A549 (cell line): ENCODE measurements around the gene DPEP2.

Experiments
- CTCF ChIP-seq: fragments of >200 bp; sonication (Bioruptor Twin); formaldehyde crosslinking; IDR thresholded peaks from 3 replicates; pipeline ENCODE4 v1.5.1; 2016
- EP300 ChIP-seq, 2 experiments: fragments of >200 bp; sonication (Bioruptor Twin); formaldehyde crosslinking; IDR thresholded peaks; 2 replicates in 1 of 2; 3 replicates in 1 of 2; pipeline ENCODE4 v1.6.1; 2016 to 2017
- ESRRA ChIP-seq: fragments of 150-350 bp; IDR thresholded peaks from 2 replicates; pipeline ENCODE4 v1.6.1; 2014; ENCODE audit warnings: mild to moderate bottlenecking, low read length, borderline replicate concordance
- FOSL2 ChIP-seq, 2 experiments: fragments of 450-650 bp in 1 of 2; fragments of >200 bp in 1 of 2; sonication (Bioruptor Twin) in 1 of 2; formaldehyde crosslinking; IDR thresholded peaks; 2 replicates each; pipeline versions ENCODE4 v1.5.0 to v1.6.1; 2016 to 2020; ENCODE audit warnings: mild to moderate bottlenecking in 1 of 2, moderate library complexity in 1 of 2
- MAZ ChIP-seq: fragments of 150-350 bp; IDR thresholded peaks from 2 replicates; pipeline ENCODE4 v1.6.1; 2014; ENCODE audit warnings: antibody characterized with exemption, low read depth, low read length, borderline replicate concordance
- NFE2L2 ChIP-seq: fragments of 150-350 bp; conservative IDR thresholded peaks from 2 replicates; pipeline ENCODE4 v1.6.1; 2014; ENCODE audit warnings: low read length
- NPAS2 ChIP-seq: fragments of 250-450 bp; sonication (Bioruptor Pico); IDR thresholded peaks from 2 replicates; pipeline ENCODE4 v1.8.0; 2022; ENCODE audit warnings: mild to moderate bottlenecking, moderate library complexity, borderline replicate concordance
- NR3C1 ChIP-seq: fragments of >200 bp; sonication (Bioruptor Twin); formaldehyde crosslinking; IDR thresholded peaks from 3 replicates; pipeline ENCODE4 v1.6.1; 2017
- PHF8 ChIP-seq: fragments of 200-600 bp; sonication (generic); IDR thresholded peaks from 2 replicates; pipeline ENCODE4 v1.6.1; 2016; ENCODE audit warnings: low read depth, mild to moderate bottlenecking, antibody characterized with exemption, moderate library complexity, borderline replicate concordance
- POLR2A ChIP-seq: IDR thresholded peaks from 2 replicates; pipeline ENCODE4 v1.6.1; 2012; ENCODE audit warnings: mild to moderate bottlenecking, low read length
- USF2 ChIP-seq: fragments of 450-650 bp; IDR thresholded peaks from 2 replicates; pipeline ENCODE4 v1.6.1; 2014; ENCODE audit warnings: antibody characterized with exemption
- TF ChIP-seq, protein P1 (sequence below): fragments of 200-600 bp; sonication (generic); IDR thresholded peaks from 2 replicates; pipeline ENCODE4 v1.6.1; 2016; ENCODE audit warnings: antibody characterized with exemption, mild to moderate bottlenecking, moderate library complexity

GRCh38 chr16:68046106-68046505, 46.8 kb upstream of the DPEP2 start:
- TF ChIP-seq POLR2A, result no peak
- no peak for TF ChIP-seq CTCF
- no peak for TF ChIP-seq ESRRA
- TF ChIP-seq NR3C1, result no peak
- TF ChIP-seq EP300 (IDR thresholded peaks at IDR 0.05), result no peak
- TF ChIP-seq PHF8, result no peak
- TF ChIP-seq NPAS2, result no peak
- no peak for TF ChIP-seq NFE2L2
- no peak for TF ChIP-seq FOSL2 (IDR thresholded peaks at IDR 0.05)
- TF ChIP-seq FOSL2 (CRISPR knock-in tag; IDR thresholded peaks at IDR 0.05), result no peak
- TF ChIP-seq USF2, result no peak
- TF ChIP-seq, protein P1, sequence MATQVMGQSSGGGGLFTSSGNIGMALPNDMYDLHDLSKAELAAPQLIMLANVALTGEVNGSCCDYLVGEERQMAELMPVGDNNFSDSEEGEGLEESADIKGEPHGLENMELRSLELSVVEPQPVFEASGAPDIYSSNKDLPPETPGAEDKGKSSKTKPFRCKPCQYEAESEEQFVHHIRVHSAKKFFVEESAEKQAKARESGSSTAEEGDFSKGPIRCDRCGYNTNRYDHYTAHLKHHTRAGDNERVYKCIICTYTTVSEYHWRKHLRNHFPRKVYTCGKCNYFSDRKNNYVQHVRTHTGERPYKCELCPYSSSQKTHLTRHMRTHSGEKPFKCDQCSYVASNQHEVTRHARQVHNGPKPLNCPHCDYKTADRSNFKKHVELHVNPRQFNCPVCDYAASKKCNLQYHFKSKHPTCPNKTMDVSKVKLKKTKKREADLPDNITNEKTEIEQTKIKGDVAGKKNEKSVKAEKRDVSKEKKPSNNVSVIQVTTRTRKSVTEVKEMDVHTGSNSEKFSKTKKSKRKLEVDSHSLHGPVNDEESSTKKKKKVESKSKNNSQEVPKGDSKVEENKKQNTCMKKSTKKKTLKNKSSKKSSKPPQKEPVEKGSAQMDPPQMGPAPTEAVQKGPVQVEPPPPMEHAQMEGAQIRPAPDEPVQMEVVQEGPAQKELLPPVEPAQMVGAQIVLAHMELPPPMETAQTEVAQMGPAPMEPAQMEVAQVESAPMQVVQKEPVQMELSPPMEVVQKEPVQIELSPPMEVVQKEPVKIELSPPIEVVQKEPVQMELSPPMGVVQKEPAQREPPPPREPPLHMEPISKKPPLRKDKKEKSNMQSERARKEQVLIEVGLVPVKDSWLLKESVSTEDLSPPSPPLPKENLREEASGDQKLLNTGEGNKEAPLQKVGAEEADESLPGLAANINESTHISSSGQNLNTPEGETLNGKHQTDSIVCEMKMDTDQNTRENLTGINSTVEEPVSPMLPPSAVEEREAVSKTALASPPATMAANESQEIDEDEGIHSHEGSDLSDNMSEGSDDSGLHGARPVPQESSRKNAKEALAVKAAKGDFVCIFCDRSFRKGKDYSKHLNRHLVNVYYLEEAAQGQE, result no peak
- TF ChIP-seq MAZ, result no peak
